ENCODE data around the gene MPV17L. TPM values are rescaled to one million over a fixed set of nuclear protein-coding genes. Genes with fewer than 3 reads are reported as not detected.

MPV17L gene
- total RNA-seq, 1 experiment from 2014 or later: 6.4 TPM

- no peak within 1 kb of the TSS for H3K27ac ChIP-seq (ENCODE audit: insufficient read length, low read depth, low read length)
- no peak within 1 kb of the TSS for H3K18ac ChIP-seq (ENCODE audit: insufficient read length, low read depth, low read length)
- peaks cover 11% of the 10 kb centered on the region for H3K23me2 ChIP-seq (ENCODE audit: insufficient read length, low read depth, low read length, poor library complexity, severe bottlenecking)
- H3K14ac ChIP-seq (ENCODE audit: insufficient read depth, low read length): no peak within 1 kb of the TSS
- H3K79me2 ChIP-seq (ENCODE audit: insufficient read depth, low read length): no peaks in the 10 kb centered on the region
- no peaks in the 10 kb centered on the region; a peak in 1 of 5 replicates for H3K9me3 Mint-ChIP-seq
- no peaks in the 10 kb centered on the region; the same call in 1 of the 2 replicates for H3K27me3 ChIP-seq (ENCODE audit: insufficient read depth, low read length)
- H3K27ac Mint-ChIP-seq: no peak within 1 kb of the TSS
- no peak within 1 kb of the TSS for H2BK12ac ChIP-seq (ENCODE audit: insufficient read length, low read depth, low read length)
- no peak within 1 kb of the TSS for H3T11ph ChIP-seq (ENCODE audit: low read length)
- H4K5ac ChIP-seq (ENCODE audit: insufficient read length, low read depth, low read length): no peak within 1 kb of the TSS
- H4K8ac ChIP-seq (replicated peaks; ENCODE audit: insufficient read length, low read depth, low read length): no peak within 1 kb of the TSS
- no peak within 1 kb of the TSS for H2BK5ac ChIP-seq (ENCODE audit: insufficient read length, low read length)
- no peaks in the 10 kb centered on the region for H3K79me1 ChIP-seq (ENCODE audit: insufficient read depth, low read depth, low read length, poor library complexity, severe bottlenecking)
- peak; percentile 76 for DNase-seq
- H2AK5ac ChIP-seq (ENCODE audit: insufficient read length, low read length): no peak within 1 kb of the TSS
- no peak within 1 kb of the TSS for H3K9ac ChIP-seq (ENCODE audit: extremely low read depth, insufficient read length, low read length)
- H3K4me1 Mint-ChIP-seq: peaks cover 9 to 13% of the 10 kb centered on the region in 2 experiments
- no peak within 1 kb of the TSS for H2BK120ac ChIP-seq (ENCODE audit: low read depth, low read length, poor library complexity, severe bottlenecking)
- H3K4ac ChIP-seq (ENCODE audit: low read depth, low read length): no peak within 1 kb of the TSS
- H4K20me1 ChIP-seq (ENCODE audit: control insufficient read depth, insufficient read depth, insufficient read length): no peaks in the 10 kb centered on the region
- H2BK15ac ChIP-seq (ENCODE audit: low read depth, low read length): no peak within 1 kb of the TSS
- no peak within 1 kb of the TSS for H4K91ac ChIP-seq (ENCODE audit: insufficient read length, low read depth, low read length)
- H3K23ac ChIP-seq (ENCODE audit: insufficient read length, low read depth, low read length): no peak within 1 kb of the TSS
- peak within 1 kb of the TSS; percentile 87 to 96 for H3K4me3 Mint-ChIP-seq
- H2AFZ ChIP-seq (ENCODE audit: low read length): no peak within 1 kb of the TSS
- no peaks in the 10 kb centered on the region for H3K36me3 Mint-ChIP-seq (ENCODE audit: insufficient read depth in 1 of 3, low read depth in 3 of 3)
- no peak for TF ChIP-seq CTCF (conservative IDR thresholded peaks at IDR 0.05)
- H3K9me3 ChIP-seq (ENCODE audit: control insufficient read depth, low read depth, low read length): no peaks in the 10 kb centered on the region
- H3K56ac ChIP-seq (ENCODE audit: insufficient read length, low read depth, low read length): no peak within 1 kb of the TSS
- no peak within 1 kb of the TSS for H2BK20ac ChIP-seq (ENCODE audit: low read depth, low read length, poor library complexity, severe bottlenecking)
- peaks cover 34% of the 10 kb centered on the region for H3K27me3 Mint-ChIP-seq (ENCODE audit: low read depth)
- WGBS (ENCODE audit: extremely low coverage, insufficient read length, low lambda C conversion rate): no CpG with 5 or more reads among the region's 63 CpGs
- peak within 1 kb of the TSS; percentile 63 for H3K4me2 ChIP-seq (ENCODE audit: insufficient read depth, insufficient read length, low read length)
- no peaks in the 10 kb centered on the region for H3K4me1 ChIP-seq (ENCODE audit: insufficient read depth, low read length)
Observed at GRCh38 chr16:15434425-15435215, 39.1 kb downstream of the MPV17L start, which contains the start of gene BMERB1. BMERB1 (plus strand) TSS chr16:15434588; CDS start chr16:15434654, 66 bp downstream.
